Measurements from ENCODE around the gene MTMR4. TPM values are rescaled to one million over a fixed set of nuclear protein-coding genes. Genes with fewer than 3 reads are reported as not detected.
A peak's percentile ranks its signal among the peaks of the same experiment; 100 is the strongest.
"Not testable (repeated sequence)": the region's sequence is repeated elsewhere in the genome, so short reads cannot be mapped to it uniquely, and the experiment has no call there.

MTMR4 gene
- total RNA-seq, 1 donor from 2014 or later = 112 TPM

DNA sequence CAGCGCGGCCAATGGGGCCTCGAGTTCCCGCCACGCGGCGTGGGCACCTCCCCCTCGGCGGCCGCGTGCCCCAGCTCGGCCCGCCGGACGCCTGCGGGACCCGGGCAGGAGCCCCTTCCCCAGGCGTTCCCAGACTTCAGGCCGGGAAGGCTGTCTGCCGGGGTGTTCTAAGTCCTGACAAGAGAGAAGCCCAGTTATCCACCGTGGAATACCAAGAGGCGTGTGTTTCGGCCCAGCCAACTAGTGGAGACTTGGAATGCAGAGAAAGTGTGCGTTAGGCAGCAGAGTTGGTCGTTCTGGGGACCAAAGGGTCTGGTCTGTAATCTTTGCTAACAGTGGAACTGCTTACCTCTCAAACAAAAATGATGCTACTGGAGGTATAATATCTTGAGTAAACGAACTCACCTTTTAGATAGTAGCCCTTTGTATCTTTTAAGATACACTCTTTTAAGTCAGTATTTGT, 26.0 kb downstream of the MTMR4 start:
- Mint-ChIP-seq H3K27ac (peak overlapping the region; percentile 66), H3K4me3 (peak overlapping the region; percentile 61), H3K36me3 (ENCODE audit: low read depth) (peaks cover 51% of the 10 kb centered on the region), H3K4me1 (peaks cover 20% of the 10 kb centered on the region), H3K9me3 (no peaks in the 10 kb centered on the region), H3K27me3 (no peaks in the 10 kb centered on the region)
- TF ChIP-seq, protein P1, sequence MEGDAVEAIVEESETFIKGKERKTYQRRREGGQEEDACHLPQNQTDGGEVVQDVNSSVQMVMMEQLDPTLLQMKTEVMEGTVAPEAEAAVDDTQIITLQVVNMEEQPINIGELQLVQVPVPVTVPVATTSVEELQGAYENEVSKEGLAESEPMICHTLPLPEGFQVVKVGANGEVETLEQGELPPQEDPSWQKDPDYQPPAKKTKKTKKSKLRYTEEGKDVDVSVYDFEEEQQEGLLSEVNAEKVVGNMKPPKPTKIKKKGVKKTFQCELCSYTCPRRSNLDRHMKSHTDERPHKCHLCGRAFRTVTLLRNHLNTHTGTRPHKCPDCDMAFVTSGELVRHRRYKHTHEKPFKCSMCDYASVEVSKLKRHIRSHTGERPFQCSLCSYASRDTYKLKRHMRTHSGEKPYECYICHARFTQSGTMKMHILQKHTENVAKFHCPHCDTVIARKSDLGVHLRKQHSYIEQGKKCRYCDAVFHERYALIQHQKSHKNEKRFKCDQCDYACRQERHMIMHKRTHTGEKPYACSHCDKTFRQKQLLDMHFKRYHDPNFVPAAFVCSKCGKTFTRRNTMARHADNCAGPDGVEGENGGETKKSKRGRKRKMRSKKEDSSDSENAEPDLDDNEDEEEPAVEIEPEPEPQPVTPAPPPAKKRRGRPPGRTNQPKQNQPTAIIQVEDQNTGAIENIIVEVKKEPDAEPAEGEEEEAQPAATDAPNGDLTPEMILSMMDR (IDR thresholded peaks at IDR 0.05) = no peak
- CTCF ChIA-PET = interaction anchor here (0.7 to 1.9 kb wide), 9 partner anchors 17 to 239 kb away, joined by 3 to 35 read pairs (median 7); partner anchors contain the start of gene MTMR4
- intact Hi-C loops (cut with micrococcal nuclease) = loop anchor here (1.0 kb wide), 2 partner anchors 30 to 239 kb away; no protein-coding TSS in a partner anchor
- no peak for DNase-seq
- ATAC-seq (ENCODE audit: low read depth) = no peak
- POLR2A ChIA-PET = interaction anchor here (0.7 to 4.1 kb wide), 16 partner anchors 11 to 204 kb away, joined by 3 to 33 read pairs (median 6); partner anchors contain the start of genes RAD51C, RNF43, SUPT4H1 and TEX14

DNA sequence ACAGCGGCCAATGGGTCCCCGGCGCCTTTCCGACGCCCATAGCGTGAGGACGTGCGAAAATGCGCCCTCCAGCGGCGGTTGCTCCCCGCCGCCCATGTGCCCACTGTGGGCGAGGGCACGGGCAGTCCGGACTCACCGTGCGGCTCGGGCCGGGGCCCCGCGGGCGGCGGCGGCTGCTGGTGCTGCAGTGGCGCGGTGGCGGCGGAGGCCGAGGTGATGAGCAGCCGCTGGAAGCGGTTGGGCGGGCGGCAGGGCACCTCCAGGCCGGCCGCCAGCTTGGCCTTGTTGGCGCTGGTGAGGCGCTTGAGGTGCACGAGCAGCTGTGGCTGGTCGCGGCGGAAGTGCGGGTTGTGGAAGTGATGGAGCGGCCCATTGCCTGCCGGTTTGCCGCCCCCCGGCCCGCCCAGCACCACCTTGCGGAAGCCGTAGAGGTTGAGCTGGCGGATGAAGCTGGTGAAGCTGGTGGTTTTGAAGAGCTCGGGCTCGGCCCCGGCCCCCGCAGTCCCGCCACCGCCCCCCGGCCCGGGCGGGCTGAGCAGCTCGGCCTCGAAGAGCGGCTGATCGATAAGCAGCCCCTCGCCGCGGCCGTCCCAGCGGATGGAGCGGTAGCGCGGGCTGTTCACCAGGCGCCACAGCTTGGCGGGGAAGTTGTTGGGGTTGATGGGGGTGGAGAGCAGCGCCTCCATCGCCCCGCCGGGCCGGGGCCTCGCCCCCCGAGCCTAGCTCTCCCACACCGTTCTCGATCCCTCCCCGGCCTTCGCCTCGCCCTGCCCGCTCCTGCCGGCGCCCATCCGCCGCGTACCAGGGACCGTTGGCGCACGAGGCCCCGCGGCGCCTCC, 26.6 kb downstream of the MTMR4 start, which contains the start of gene HSF5:
Gene HSF5 (minus strand): TSS at position 820 of the 839 bp plus-strand sequence. CDS start 134 bp downstream, at position 686.
- peaks cover 46% of the 10 kb centered on the region for H3K36me3 Mint-ChIP-seq (ENCODE audit: low read depth)
- peaks cover 19% of the 10 kb centered on the region for H3K4me1 Mint-ChIP-seq
- H3K27ac Mint-ChIP-seq = peak within 1 kb of the TSS; percentile 66
- POLR2A ChIA-PET = interaction anchor here (0.6 to 4.1 kb wide), 19 partner anchors 11 to 1510 kb away, joined by 3 to 33 read pairs (median 5); partner anchors contain the start of genes MTMR4, RAD51C, RNF43 and SUPT4H1
- TF ChIP-seq, protein P1 (IDR thresholded peaks at IDR 0.05) = no peak
- H3K27me3 Mint-ChIP-seq = no peaks in the 10 kb centered on the region
- ATAC-seq (ENCODE audit: low read depth) (peak; percentile 96), DNase-seq (peak; percentile 79)
- CTCF ChIA-PET = interaction anchor here (0.7 to 1.9 kb wide), 11 partner anchors 13 to 517 kb away, joined by 3 to 35 read pairs (median 6); partner anchors contain the start of gene MTMR4
- peak within 1 kb of the TSS; percentile 69 for H3K4me3 Mint-ChIP-seq
- H3K9me3 Mint-ChIP-seq = no peaks in the 10 kb centered on the region
- intact Hi-C loops (cut with micrococcal nuclease) = loop anchor here (1.0 kb wide), 5 partner anchors 17 to 239 kb away; partner anchors contain the start of gene RNF43

DNA sequence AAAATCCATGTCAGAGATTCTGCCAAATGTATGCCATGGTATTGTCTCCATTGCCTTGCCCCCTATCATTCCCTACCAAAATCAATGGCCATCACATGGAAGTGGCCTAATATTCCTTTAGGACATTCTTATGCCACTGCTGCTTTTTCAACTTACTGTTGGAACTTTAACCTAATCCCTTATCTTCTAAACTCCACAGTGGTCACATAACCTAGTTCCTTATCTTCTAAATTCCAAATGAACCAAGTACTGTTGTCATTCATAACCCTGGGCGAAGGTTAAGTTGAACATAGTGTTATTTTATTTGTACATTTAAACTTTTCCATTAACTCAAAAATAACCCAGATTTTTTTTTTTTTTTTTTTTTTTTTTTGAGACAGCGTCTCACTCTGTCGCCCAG, 29.8 kb downstream of the MTMR4 start:
- TF ChIP-seq, protein P1 (IDR thresholded peaks at IDR 0.05) = no peak
- CTCF ChIA-PET = no interaction called here
- POLR2A ChIA-PET = interaction anchor here (0.6 to 0.7 kb wide), 2 partner anchors 143 to 573 kb away, joined by 7 to 9 read pairs; no protein-coding TSS in a partner anchor
- H3K27ac Mint-ChIP-seq = no peak overlapping the region
- H3K36me3 Mint-ChIP-seq (ENCODE audit: low read depth) = peaks cover 29% of the 10 kb centered on the region
- H3K4me1 Mint-ChIP-seq = peaks cover 12% of the 10 kb centered on the region
- ATAC-seq (ENCODE audit: low read depth) (no peak), DNase-seq (no peak)
- intact Hi-C loops (cut with micrococcal nuclease) = no loop called here
- H3K4me3 Mint-ChIP-seq = no peak overlapping the region
- no peaks in the 10 kb centered on the region for H3K9me3 Mint-ChIP-seq
- H3K27me3 Mint-ChIP-seq = no peaks in the 10 kb centered on the region

GRCh38 chr17:58481798-58482197, 32.6 kb downstream of the MTMR4 start:
- POLR2A ChIA-PET = not testable (repeated sequence)
- H3K36me3 Mint-ChIP-seq (ENCODE audit: low read depth) = peaks cover 24% of the 10 kb centered on the region

GRCh38 chr17:58480090-58480489, 34.3 kb downstream of the MTMR4 start:
- H3K36me3 Mint-ChIP-seq (ENCODE audit: low read depth) = peaks cover 35% of the 10 kb centered on the region
- TF ChIP-seq, protein P1 (IDR thresholded peaks at IDR 0.05) = no peak
- intact Hi-C loops (cut with micrococcal nuclease) = no loop called here
- no peak overlapping the region for H3K4me3 Mint-ChIP-seq
- ChIA-PET CTCF (no interaction called here), POLR2A (interaction anchor here (0.6 kb wide), 2 partner anchors 39 to 166 kb away, joined by 3 to 5 read pairs; no protein-coding TSS in a partner anchor)
- no peak overlapping the region for H3K27ac Mint-ChIP-seq
- H3K4me1 Mint-ChIP-seq = peaks cover 1% of the 10 kb centered on the region
- DNase-seq = no peak
- no peak for ATAC-seq (ENCODE audit: low read depth)
- H3K9me3 Mint-ChIP-seq = no peaks in the 10 kb centered on the region
- H3K27me3 Mint-ChIP-seq = no peaks in the 10 kb centered on the region

More at GRCh38 chr17:58481798-58482197, 32.6 kb downstream of the MTMR4 start:
- H3K27ac Mint-ChIP-seq; DNase-seq; H3K27me3 Mint-ChIP-seq; intact Hi-C loops (cut with micrococcal nuclease); CTCF ChIA-PET; H3K4me3 Mint-ChIP-seq; H3K9me3 Mint-ChIP-seq; H3K4me1 Mint-ChIP-seq; ATAC-seq (ENCODE audit: low read depth): not testable (repeated sequence)

All from activated B cell treated with CpG ODN at 0.5 μM for 24 hours (primary cell).